Measurements from ENCODE around the gene NDUFS1. TPM values are rescaled to one million over a fixed set of nuclear protein-coding genes. Genes with fewer than 3 reads are reported as not detected.

The NDUFS1 gene
- total RNA-seq, 4 donors from 2014 or later, result 50.9 to 162 (median 82.8) TPM

- Histone ChIP-seq H3K4me1 (no peaks in the 10 kb centered on the region), H3K9me3 (no peaks in the 10 kb centered on the region), H3K27ac (no peak overlapping the region), H3K27me3 (no peaks in the 10 kb centered on the region), H3K4me3 (replicated peaks in 1 of 3) (no peak overlapping the region), H3K36me3 (no peaks in the 10 kb centered on the region)
- no peak for DNase-seq
- 77 to 81% methylated on average over 11 to 16 of the region's 16 CpGs for WGBS, 2 donors
- intact Hi-C loops (cut with DNase I), result no loop called here
- TF ChIP-seq CTCF (IDR thresholded peaks at IDR 0.05), result no peak
- no peak for TF ChIP-seq POLR2A (IDR thresholded peaks at IDR 0.05)
These were observed 43.2 kb upstream of the NDUFS1 start for GRCh38 chr2:206202446-206202845.

GRCh38 chr2:206201075-206201848 lies 42.0 kb upstream of the NDUFS1 start:
- no peaks in the 10 kb centered on the region for H3K27me3 ChIP-seq
- no peaks in the 10 kb centered on the region for H3K4me1 ChIP-seq
- WGBS, 2 donors, result 80 to 86% methylated on average over 5 of the region's 5 CpGs
- no peak overlapping the region for H3K27ac ChIP-seq
- intact Hi-C loops (cut with DNase I), result no loop called here
- H3K36me3 ChIP-seq, result no peaks in the 10 kb centered on the region
- no peak for DNase-seq
- H3K4me3 ChIP-seq (replicated peaks in 1 of 3), result no peak overlapping the region
- H3K9me3 ChIP-seq, result no peaks in the 10 kb centered on the region
- no peak for TF ChIP-seq CTCF (IDR thresholded peaks at IDR 0.05)
- TF ChIP-seq POLR2A (IDR thresholded peaks at IDR 0.05), result no peak

- Histone ChIP-seq H3K27ac (no peak overlapping the region), H3K36me3 (no peaks in the 10 kb centered on the region), H3K27me3 (no peaks in the 10 kb centered on the region), H3K9me3 (no peaks in the 10 kb centered on the region), H3K4me1 (no peaks in the 10 kb centered on the region), H3K4me3 (replicated peaks in 1 of 3) (no peak overlapping the region)
- WGBS, 2 donors, result 60 to 73% methylated on average over 1 of the region's 1 CpG
- no peak for DNase-seq
- intact Hi-C loops (cut with DNase I), result no loop called here
- TF ChIP-seq POLR2A (IDR thresholded peaks at IDR 0.05), result no peak
- no peak for TF ChIP-seq CTCF (IDR thresholded peaks at IDR 0.05)
These were observed 39.4 kb upstream of the NDUFS1 start for GRCh38 chr2:206198677-206199076.

GRCh38 chr2:206193671-206194357 lies 34.6 kb upstream of the NDUFS1 start:
- no peaks in the 10 kb centered on the region for H3K9me3 ChIP-seq
- no peaks in the 10 kb centered on the region for H3K27me3 ChIP-seq
- H3K4me3 ChIP-seq (replicated peaks in 1 of 3), result no peak overlapping the region
- H3K27ac ChIP-seq, result no peak overlapping the region
- DNase-seq, result no peak
- no peaks in the 10 kb centered on the region for H3K36me3 ChIP-seq
- no peaks in the 10 kb centered on the region for H3K4me1 ChIP-seq
- 17 to 21% methylated on average over 2 of the region's 2 CpGs for WGBS, 2 donors
- no peak for TF ChIP-seq CTCF (IDR thresholded peaks at IDR 0.05)
- no peak for TF ChIP-seq POLR2A (IDR thresholded peaks at IDR 0.05)
- intact Hi-C loops (cut with DNase I), result no loop called here

GRCh38 chr2:206192157-206192556 lies 32.9 kb upstream of the NDUFS1 start:
- no peaks in the 10 kb centered on the region for H3K36me3 ChIP-seq
- H3K9me3 ChIP-seq, result no peaks in the 10 kb centered on the region
- TF ChIP-seq POLR2A (IDR thresholded peaks at IDR 0.05) (no peak), CTCF (IDR thresholded peaks at IDR 0.05) (no peak)
- H3K27me3 ChIP-seq, result no peaks in the 10 kb centered on the region
- no peak overlapping the region for H3K4me3 ChIP-seq (replicated peaks in 1 of 3)
- WGBS, 2 donors, result 96 to 97% methylated on average over 3 of the region's 3 CpGs
- no peak overlapping the region for H3K27ac ChIP-seq
- intact Hi-C loops (cut with DNase I), result no loop called here
- no peak for DNase-seq
- no peaks in the 10 kb centered on the region for H3K4me1 ChIP-seq

All from thyroid gland (tissue), 4 donors.